Measurements from ENCODE around the gene MAST1. TPM values are rescaled to one million over a fixed set of nuclear protein-coding genes. Genes with fewer than 3 reads are reported as not detected.

MAST1 gene
- total and polyA plus RNA-seq, 4 donors, result 0.08 to 0.54 (median 0.23) TPM

- no peak for TF ChIP-seq ZBTB33 (IDR thresholded peaks at IDR 0.05)
- no peak for TF ChIP-seq RXRA (IDR thresholded peaks at IDR 0.05)
- TF ChIP-seq HNF4G (IDR thresholded peaks at IDR 0.05), result no peak
- TF ChIP-seq EGR1 (IDR thresholded peaks at IDR 0.05; ENCODE audit: low read depth in 2 of 2), result no peak
Observed at GRCh38 chr19:12866416-12867119, 28.3 kb downstream of the MAST1 start (continued).

GRCh38 chr19:12867120-12868099 lies 29.1 kb downstream of the MAST1 start:
- 23% methylated on average over 51 of the region's 51 CpGs for WGBS
- H3K4me3 ChIP-seq (ENCODE audit: low read depth in 1 of 3, low read length in 3 of 3), result peak overlapping the region in 1 of 3 donors; percentile 27
- DNase-seq (ENCODE audit: low spot score), result peak; percentile 78
- TF ChIP-seq EGR1 (IDR thresholded peaks at IDR 0.05; ENCODE audit: low read depth in 2 of 2) (no peak), CTCF (IDR thresholded peaks at IDR 0.05; ENCODE audit: low read depth, low read length, missing input control) (no peak), YY1 (IDR thresholded peaks at IDR 0.05) (no peak), SP1 (IDR thresholded peaks at IDR 0.05) (no peak), TAF1 (conservative IDR thresholded peaks at IDR 0.05) (no peak), HNF4A (conservative IDR thresholded peaks at IDR 0.05) (no peak), REST (IDR thresholded peaks at IDR 0.05) (no peak), HNF4G (IDR thresholded peaks at IDR 0.05) (no peak), FOXA1 (IDR thresholded peaks at IDR 0.05) (no peak), ATF3 (IDR thresholded peaks at IDR 0.05) (no peak), RAD21 (IDR thresholded peaks at IDR 0.05) (no peak), FOXA2 (IDR thresholded peaks at IDR 0.05) (no peak), JUND (IDR thresholded peaks at IDR 0.05) (no peak), NR2F2 (IDR thresholded peaks at IDR 0.05) (no peak), MAX (IDR thresholded peaks at IDR 0.05) (no peak), GABPA (IDR thresholded peaks at IDR 0.05 in 1 of 2, conservative IDR thresholded peaks at IDR 0.05 in 1 of 2) (no peak), ZBTB33 (IDR thresholded peaks at IDR 0.05) (no peak), RXRA (IDR thresholded peaks at IDR 0.05) (no peak)
- H3K4me1 ChIP-seq (ENCODE audit: control insufficient read depth in 4 of 4, insufficient read depth in 4 of 4, low read length in 3 of 4), result peaks cover 0 to 8% (median 5%) of the 10 kb centered on the region in 4 donors
- no peak overlapping the region for H3K27ac ChIP-seq (ENCODE audit: low read depth in 1 of 2, low read length in 2 of 2)
- no peaks in the 10 kb centered on the region for H3K27me3 ChIP-seq (ENCODE audit: control insufficient read depth in 4 of 4, insufficient read depth in 4 of 4, low read length in 3 of 4)
- no peak overlapping the region for H3K9ac ChIP-seq (ENCODE audit: low read depth in 1 of 2, low read length in 2 of 2)
- no peaks in the 10 kb centered on the region for H3K36me3 ChIP-seq (ENCODE audit: control insufficient read depth in 4 of 4, insufficient read depth in 3 of 4, low read depth in 1 of 4, low read length in 3 of 4)
- H3K9me3 ChIP-seq (ENCODE audit: control insufficient read depth in 4 of 4, low read length in 3 of 4), result no peaks in the 10 kb centered on the region
